ENCODE results near the gene PRSS2.
"Not testable (repeated sequence)": the region's sequence is repeated elsewhere in the genome, so short reads cannot be mapped to it uniquely, and the experiment has no call there.

PRSS2 gene

GRCh38 chr7:142770661-142771352 lies at the start of gene PRSS2:
TSS of gene PRSS2 (plus strand) at chr7:142770970. CDS start at chr7:142770983, 13 bp downstream.
- no peak for DNase-seq (ENCODE audit: low read depth in 3 of 3)

DNA sequence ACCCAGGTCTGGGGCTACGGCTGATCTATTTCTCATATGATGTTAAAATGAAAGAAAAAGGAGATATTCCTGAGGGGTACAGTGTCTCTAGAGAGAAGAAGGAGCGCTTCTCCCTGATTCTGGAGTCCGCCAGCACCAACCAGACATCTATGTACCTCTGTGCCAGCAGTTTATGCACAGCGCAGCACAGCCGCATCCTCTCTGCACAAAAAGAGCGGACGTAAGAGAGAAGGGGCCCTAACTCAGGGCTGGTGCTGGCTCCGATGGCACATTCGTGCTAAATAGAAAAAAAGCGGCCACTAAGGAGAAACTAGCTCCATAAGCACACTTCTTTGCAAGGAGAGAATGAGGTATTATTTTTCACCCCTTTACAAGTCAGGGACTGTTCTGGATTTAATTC lies 49.8 kb upstream of the PRSS2 start:
- DNase-seq (ENCODE audit: low read depth in 3 of 3) = no peak

GRCh38 chr7:142722248-142722794 lies 48.4 kb upstream of the PRSS2 start:
- DNase-seq (ENCODE audit: low read depth in 3 of 3) = no peak

DNA sequence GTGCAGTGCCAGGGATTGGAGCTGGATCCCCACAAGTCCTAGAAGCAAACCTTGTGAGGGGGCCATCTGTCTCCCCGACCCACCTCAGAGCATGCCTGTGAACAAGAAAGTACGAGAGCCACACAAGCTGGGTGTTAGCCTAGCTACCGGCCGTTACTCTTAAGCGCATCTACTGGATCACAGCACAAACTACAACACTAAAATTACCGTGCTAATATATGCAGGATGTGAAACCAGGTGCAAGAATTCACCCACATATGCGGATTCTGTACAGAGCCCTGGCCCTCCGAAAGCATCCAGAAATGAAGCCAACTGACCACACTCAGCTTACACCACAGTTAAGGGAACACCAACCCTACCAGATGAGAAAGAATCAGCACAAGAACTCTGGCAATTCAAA lies 37.5 kb upstream of the PRSS2 start:
- DNase-seq (ENCODE audit: low read depth in 3 of 3) = no peak

- no peak for DNase-seq (ENCODE audit: low read depth in 3 of 3)
Measured at GRCh38 chr7:142739923-142740492, 30.8 kb upstream of the PRSS2 start.

GRCh38 chr7:142740786-142741185 lies 30.0 kb upstream of the PRSS2 start:
- DNase-seq (ENCODE audit: low read depth in 3 of 3) = no peak

GRCh38 chr7:142741932-142742331 lies 28.8 kb upstream of the PRSS2 start:
- not testable (repeated sequence) for DNase-seq (ENCODE audit: low read depth in 3 of 3)

DNA sequence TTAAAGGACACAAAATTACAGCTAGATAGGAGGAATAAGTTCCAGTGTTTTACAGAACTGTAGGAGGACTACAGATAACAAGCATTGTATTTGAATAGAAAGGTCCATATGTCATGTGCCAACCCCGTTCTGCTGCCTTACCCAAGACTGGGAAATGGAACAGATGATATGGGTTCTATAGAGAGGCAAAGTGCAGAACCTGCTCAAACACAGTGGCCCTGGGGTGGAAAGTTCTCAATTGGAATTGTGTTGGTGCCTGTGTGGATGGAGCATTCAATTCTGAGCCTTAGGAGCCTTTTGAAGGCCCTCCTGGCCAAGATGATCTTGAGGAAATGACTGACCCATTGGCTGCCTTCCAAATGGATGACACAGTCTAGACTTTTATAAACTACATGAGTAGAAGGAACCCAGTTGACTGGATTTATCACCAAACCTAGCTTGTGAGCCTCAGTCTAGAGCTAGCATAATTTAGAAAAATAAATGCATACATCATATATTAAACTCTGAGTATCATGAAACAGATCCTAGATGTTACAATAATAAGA lies 25.6 kb upstream of the PRSS2 start:
- DNase-seq (ENCODE audit: low read depth in 3 of 3) = no peak

DNA sequence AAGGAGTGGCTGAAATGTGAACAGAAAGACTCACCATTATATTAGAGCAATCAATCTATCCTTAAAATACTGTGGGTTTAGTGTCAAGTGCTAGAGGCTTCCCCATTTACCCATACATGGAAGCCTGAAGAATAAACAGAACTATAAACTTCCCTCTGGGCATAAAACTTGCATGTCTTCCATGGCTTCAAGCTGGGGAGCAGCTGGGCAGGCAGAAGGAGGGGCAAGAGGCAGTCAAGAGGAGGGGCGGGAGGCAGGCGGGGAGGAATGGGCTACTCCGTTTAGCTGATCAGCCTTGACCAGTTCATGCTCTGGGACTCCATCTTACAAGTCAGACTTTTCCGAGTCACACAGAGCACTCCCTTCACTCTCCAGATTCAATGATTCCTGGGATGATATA lies 25.0 kb upstream of the PRSS2 start:
- no peak for DNase-seq (ENCODE audit: low read depth in 3 of 3)

DNA sequence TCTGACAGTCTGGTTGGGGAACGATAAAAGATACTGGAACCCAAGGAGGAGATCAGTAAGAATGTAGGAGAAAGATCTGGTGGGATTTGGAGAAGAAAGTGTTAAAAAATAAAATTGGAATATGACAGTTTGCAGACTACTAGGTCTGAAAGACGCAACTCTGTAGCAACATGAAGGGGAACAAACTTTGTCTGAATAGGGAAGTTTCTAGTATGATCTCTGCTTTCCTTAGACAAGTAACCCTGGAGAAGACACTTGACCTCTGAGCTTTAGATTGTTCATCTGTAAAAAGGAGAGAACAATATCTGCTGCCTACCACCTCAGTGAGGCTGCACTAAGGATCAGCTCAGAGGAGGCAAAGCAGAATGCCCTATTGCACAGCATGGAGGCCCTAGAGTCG lies 24.5 kb upstream of the PRSS2 start:
- DNase-seq (ENCODE audit: low read depth in 3 of 3) = no peak

DNA sequence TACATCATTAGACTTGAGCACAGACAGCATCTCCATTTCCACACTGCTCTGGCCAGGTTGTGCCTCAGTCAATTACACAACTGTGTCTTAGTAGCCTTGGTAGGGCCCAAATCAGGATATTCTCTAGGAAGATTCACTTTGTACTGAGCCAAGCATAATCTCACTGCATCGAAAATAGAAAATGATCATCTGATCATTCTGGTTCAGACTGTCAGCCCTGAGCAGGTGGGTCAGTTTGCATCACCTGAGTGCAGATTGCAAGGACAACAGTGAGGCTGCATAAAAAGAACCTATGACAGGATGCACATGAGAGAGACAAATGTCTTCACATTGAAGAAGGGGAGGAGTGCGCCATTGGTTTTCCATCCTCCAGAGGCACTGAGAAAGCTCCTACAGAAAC lies 22.4 kb upstream of the PRSS2 start:
- DNase-seq (ENCODE audit: low read depth in 3 of 3) = not testable (repeated sequence)

GRCh38 chr7:142749218-142749993 lies 21.4 kb upstream of the PRSS2 start, which contains the start of gene PRSS1:
TSS of gene PRSS1 (plus strand) at chr7:142749472. CDS start at chr7:142749485, 13 bp downstream.
- DNase-seq (ENCODE audit: low read depth in 3 of 3) = no peak

DNA sequence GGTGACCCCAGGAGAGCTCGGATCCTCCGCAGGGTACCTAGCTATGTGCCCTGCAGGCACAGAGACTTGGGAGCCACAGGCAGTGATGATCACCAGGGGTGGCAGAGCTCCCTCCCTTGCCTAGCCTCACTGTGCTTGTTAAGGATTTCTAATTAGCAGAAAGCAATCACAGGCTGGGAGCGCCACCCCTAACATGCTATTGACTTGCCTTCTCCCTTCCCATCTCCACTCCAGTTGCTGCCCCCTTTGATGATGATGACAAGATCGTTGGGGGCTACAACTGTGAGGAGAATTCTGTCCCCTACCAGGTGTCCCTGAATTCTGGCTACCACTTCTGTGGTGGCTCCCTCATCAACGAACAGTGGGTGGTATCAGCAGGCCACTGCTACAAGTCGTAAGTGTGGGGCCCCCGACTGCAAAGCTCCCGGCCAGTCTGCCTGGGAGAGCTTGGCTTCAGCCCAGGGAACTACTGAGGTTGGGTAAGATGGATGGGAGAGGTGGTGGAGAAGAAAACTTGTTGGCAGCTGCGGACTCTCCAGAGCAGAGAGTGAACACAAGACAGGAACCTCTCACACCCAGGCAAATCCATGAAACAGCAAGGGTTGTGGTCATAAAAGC lies 20.3 kb upstream of the PRSS2 start:
- no peak for DNase-seq (ENCODE audit: low read depth in 3 of 3)

DNA sequence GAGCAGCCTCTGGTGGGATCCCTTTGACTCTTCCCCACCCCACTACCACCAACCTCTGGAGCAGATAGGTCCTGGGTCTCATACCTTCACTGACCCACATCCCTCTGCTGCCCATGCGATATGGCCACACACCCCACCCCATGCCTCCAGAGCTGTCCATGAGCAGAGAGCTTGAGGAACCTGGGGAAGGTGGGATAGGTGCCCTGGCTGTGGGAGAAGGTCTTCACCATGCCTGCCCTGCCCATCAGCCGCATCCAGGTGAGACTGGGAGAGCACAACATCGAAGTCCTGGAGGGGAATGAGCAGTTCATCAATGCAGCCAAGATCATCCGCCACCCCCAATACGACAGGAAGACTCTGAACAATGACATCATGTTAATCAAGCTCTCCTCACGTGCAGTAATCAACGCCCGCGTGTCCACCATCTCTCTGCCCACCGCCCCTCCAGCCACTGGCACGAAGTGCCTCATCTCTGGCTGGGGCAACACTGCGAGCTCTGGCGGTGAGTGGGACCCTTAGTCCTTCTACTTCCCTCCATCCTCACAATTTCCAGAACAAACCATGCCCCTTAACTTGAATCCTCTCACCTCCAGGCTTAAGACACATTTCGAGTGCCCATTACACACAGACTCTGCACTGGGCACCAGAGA lies 19.1 kb upstream of the PRSS2 start:
- DNase-seq (ENCODE audit: low read depth in 3 of 3) = not testable (repeated sequence)

DNA sequence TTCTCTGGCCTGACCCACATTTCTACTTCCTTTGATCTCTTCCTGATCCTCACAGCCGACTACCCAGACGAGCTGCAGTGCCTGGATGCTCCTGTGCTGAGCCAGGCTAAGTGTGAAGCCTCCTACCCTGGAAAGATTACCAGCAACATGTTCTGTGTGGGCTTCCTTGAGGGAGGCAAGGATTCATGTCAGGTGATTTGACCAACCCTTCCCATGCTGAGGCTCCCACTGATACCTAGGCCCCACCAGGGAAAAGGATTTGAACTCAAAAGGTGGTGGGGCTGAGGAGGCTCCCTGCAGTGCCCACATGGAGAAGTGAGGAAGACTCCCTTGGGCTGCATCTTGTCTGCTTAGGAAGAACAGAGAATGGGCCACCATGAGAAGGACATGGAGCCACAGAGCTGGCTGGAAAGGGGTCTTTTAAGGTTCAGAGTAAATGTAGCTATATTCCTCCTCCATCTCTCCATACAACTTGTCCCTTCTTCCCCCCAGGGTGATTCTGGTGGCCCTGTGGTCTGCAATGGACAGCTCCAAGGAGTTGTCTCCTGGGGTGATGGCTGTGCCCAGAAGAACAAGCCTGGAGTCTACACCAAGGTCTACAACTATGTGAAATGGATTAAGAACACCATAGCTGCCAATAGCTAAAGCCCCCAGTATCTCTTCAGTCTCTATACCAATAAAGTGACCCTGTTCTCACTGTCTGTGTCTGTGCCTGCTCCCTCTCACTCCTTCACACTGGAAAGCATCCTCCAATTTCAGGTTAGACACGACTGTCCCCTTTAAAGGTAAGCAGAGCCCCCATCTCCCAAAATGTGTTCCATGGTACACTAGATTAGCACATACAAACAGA lies 18.2 kb upstream of the PRSS2 start:
- no peak for DNase-seq (ENCODE audit: low read depth in 3 of 3)

DNA sequence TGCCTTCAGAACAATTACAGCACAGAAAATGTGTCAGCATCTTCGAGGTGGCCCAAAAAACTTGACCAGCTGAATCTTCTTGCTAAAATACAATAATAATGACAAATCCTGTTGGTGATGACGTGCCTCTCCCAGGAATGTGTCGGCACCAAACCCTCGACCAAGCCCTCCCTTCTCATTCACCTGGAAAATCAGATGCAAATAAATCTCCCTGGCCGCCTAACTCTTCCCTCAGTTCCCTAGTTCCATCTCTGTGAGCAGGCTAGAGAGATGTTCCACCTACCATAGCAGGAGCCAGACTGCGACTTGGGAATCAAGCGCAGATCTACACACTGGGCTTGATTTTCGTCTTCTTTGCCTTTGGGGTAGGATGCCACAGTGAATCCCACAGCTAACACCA lies 17.4 kb upstream of the PRSS2 start:
- DNase-seq (ENCODE audit: low read depth in 3 of 3) = no peak

GRCh38 chr7:142753925-142754491 lies 16.8 kb upstream of the PRSS2 start:
- DNase-seq (ENCODE audit: low read depth in 3 of 3) = not testable (repeated sequence)

GRCh38 chr7:142754681-142755575 lies 15.8 kb upstream of the PRSS2 start:
- no peak for DNase-seq (ENCODE audit: low read depth in 3 of 3)

DNA sequence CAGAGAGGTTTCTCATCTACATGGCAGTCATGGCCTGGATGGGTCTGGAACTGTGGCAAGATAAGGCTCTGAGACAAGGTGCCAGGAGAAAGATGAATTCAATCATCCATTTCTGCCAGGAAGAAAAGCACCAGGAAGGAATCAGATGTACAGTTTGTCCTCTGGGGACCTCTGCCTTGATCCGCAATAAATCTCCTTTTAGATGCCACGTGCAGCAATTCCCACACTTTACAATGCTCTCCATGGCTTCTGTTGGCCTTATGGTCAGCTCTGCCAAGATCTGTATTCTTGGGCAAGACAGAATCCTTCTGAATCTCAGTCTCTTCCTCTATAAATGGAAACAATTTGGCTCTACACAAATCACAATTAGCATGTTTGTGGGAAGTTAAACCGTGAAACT lies 12.5 kb upstream of the PRSS2 start:
- DNase-seq (ENCODE audit: low read depth in 3 of 3) = not testable (repeated sequence)
